Measurements from ENCODE around the gene ZFAND5. TPM values are rescaled to one million over a fixed set of nuclear protein-coding genes. Genes with fewer than 3 reads are reported as not detected.
A peak's percentile ranks its signal among the peaks of the same experiment; 100 is the strongest.

The ZFAND5 gene
- total RNA-seq, 6 experiments from 2014 or later, result 88.4 to 119 (median 100) TPM

DNA sequence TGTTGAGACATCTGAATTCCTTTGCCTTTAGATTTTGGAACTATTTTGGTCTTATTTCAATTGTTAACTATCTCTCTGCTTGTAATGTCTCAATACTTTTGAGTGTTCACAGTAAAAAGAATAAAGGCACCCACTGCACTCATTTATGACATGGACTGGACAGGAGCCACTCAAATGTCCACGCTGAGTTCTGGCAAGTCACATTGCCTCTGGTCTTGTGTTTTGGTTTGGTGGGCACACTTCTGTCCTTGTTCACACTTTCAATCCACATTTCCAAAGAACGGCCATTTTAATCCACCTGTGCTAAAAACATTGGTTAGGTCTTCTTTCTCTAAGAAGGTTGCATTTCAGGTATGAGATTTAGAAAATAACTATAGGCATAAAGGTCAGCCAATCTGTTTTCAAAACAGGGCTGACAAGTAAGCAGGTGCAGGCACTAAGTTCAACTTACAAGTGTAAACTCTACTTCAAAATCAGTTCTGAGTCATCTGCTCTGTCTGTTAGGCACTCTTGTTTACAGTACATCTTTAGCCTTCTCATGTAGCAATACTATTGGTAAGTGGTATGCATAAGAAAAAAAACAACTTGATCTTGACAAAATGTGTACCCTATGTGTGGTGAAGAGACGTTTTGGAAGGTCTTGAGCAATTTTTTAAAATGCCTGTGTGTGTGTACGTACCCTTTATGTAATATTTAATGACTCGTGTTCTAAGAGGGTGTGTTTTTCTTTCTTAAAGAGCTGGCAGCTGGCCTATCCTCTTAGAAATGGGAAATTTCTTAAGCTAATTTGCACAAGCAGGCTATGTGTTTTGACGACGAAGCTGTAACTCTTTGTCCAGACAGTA lies 31.5 kb upstream of the ZFAND5 start:
- WGBS (ENCODE audit: insufficient coverage, low coverage, low lambda C conversion rate, missing lambda C conversion rate), result 40% methylated on average over 7 of the region's 7 CpGs
- no peaks in the 10 kb centered on the region for H3K27me3 ChIP-seq
- no peak for DNase-seq
- H3K36me3 ChIP-seq, result no peaks in the 10 kb centered on the region
- peak; percentile 93 to 99 (median 95) for ATAC-seq
- TF ChIP-seq POLR2A (IDR thresholded peaks at IDR 0.05) (no peak), CTCF (IDR thresholded peaks at IDR 0.05) (no peak)
- intact Hi-C loops (cut with DNase I), result no loop called here
- H3K27ac ChIP-seq, result peak overlapping the region in 1 of 3 donors; percentile 14
- peaks cover 0 to 8% (median 0%) of the 10 kb centered on the region in 4 donors for H3K4me1 ChIP-seq
- no peak overlapping the region for H3K4me3 ChIP-seq
- H3K9me3 ChIP-seq, result no peaks in the 10 kb centered on the region

DNA sequence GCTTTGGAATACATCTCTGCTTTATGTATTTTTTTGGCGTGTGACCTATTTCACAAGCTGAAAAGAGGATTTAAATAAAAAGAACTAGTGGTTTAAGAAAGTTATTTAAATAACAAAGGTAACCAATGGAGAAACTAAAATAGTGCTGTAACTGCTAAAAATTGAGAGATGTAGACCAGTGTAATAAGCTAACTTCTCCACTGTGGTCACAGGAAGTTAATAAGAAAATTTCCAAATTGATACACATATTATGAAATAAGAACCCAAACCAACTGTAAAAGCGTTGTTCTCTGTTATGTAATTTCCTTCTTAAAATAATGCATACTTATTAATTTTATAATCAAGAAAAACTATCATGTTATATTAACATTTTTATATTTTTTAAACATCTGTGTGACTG lies 29.1 kb upstream of the ZFAND5 start:
- intact Hi-C loops (cut with DNase I), result no loop called here
- no peak for TF ChIP-seq POLR2A (IDR thresholded peaks at IDR 0.05)
- no peak for TF ChIP-seq CTCF (IDR thresholded peaks at IDR 0.05)
- no peak for ATAC-seq
- DNase-seq, result no peak
- Histone ChIP-seq H3K4me1 (peaks cover 0 to 8% (median 0%) of the 10 kb centered on the region in 4 donors), H3K9me3 (no peaks in the 10 kb centered on the region), H3K4me3 (no peak overlapping the region), H3K36me3 (no peaks in the 10 kb centered on the region), H3K27ac (no peak overlapping the region), H3K27me3 (no peaks in the 10 kb centered on the region)
- 41% methylated on average over 2 of the region's 2 CpGs for WGBS (ENCODE audit: insufficient coverage, low coverage, low lambda C conversion rate, missing lambda C conversion rate)

DNA sequence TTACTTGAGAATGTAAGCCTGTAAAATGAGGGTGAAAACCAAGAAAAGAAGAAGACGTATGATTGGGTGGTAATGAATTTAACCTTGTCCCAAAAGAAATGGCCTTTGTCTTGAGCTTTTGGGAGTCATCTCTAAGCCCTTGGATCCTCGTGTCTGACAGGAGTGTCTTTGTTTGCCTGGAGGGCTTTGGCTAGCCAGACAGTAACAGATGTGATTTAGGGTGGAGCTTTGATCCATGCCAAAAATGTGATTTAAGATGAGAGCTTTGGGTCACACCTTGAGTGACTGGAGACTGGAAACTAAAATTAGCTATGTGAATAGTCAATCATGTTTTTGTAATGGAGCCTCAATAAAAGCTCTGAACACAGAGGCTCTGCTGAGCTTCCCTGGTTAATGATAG lies 25.9 kb upstream of the ZFAND5 start:
- no peak for DNase-seq
- Histone ChIP-seq H3K4me1 (no peaks in the 10 kb centered on the region), H3K27me3 (no peaks in the 10 kb centered on the region), H3K27ac (no peak overlapping the region), H3K36me3 (no peaks in the 10 kb centered on the region), H3K9me3 (no peaks in the 10 kb centered on the region), H3K4me3 (no peak overlapping the region)
- intact Hi-C loops (cut with DNase I), result no loop called here
- TF ChIP-seq CTCF (IDR thresholded peaks at IDR 0.05) (no peak), POLR2A (IDR thresholded peaks at IDR 0.05) (no peak)
- no peak for ATAC-seq
- 80% methylated on average over 2 of the region's 2 CpGs for WGBS (ENCODE audit: insufficient coverage, low coverage, low lambda C conversion rate, missing lambda C conversion rate)

- WGBS (ENCODE audit: insufficient coverage, low coverage, low lambda C conversion rate, missing lambda C conversion rate), result 62% methylated on average over 1 of the region's 1 CpG
- peak in 1 of 4 donors; percentile 34 for ATAC-seq
- Histone ChIP-seq H3K27me3 (no peaks in the 10 kb centered on the region), H3K4me1 (no peaks in the 10 kb centered on the region), H3K36me3 (no peaks in the 10 kb centered on the region), H3K27ac (no peak overlapping the region), H3K4me3 (no peak overlapping the region), H3K9me3 (no peaks in the 10 kb centered on the region)
- intact Hi-C loops (cut with DNase I), result no loop called here
- no peak for DNase-seq
- TF ChIP-seq POLR2A (IDR thresholded peaks at IDR 0.05), result no peak
- TF ChIP-seq CTCF (IDR thresholded peaks at IDR 0.05), result no peak
These were observed 21.2 kb upstream of the ZFAND5 start for GRCh38 chr9:72386186-72386585.

Measured in right lobe of liver (tissue), 6 donors.